Panc1 (cell line): ENCODE data around the gene PEDS1. TPM values are rescaled to one million over a fixed set of nuclear protein-coding genes. Genes with fewer than 3 reads are reported as not detected.

Experiments used
- ATAC-seq: fragments of 200-7000 bp; cut with Tn5 transposase; 2 replicates; pipeline ENCODE4 v1.9.1; 2020; ENCODE audit warnings: mild to moderate bottlenecking, moderate library complexity
- BruUV-seq: library from RNA; stranded (reverse); fragments of 400-500 nt; replicated peaks from 2 replicates; lab custom pipeline; 2021; lab: Mats Ljungman, UMichigan
- CTCF ChIA-PET: fragments of 300-600 bp; sonication (Branson Sonifier 250); formaldehyde crosslinking; loops from one replicate; lab custom pipeline; 2022; ENCODE audit warnings: antibody characterized with exemption; lab: Charles Lee
- POLR2A ChIA-PET: fragments of 300-600 bp; sonication (Branson Sonifier 250); formaldehyde crosslinking; loops from one replicate; lab custom pipeline; 2022; ENCODE audit warnings: antibody characterized with exemption; lab: Charles Lee
- DNase-seq: peaks from one replicate; pipeline ENCODE4 v3.0.0-alpha.2; 2010; ENCODE audit warnings: low read depth, low spot score
- H3K27ac ChIP-seq: 2 replicates; pipeline ENCODE4 v1.5.1; 2011; ENCODE audit warnings: mild to moderate bottlenecking, low read length, inconsistent platforms
- H3K27me3 ChIP-seq: fragments of 200-500 bp; sonication (Bioruptor generic); 2 replicates; pipeline ENCODE4 v1.6.0; 2014; ENCODE audit warnings: low read length, inconsistent platforms; ENCODE audit not compliant: control insufficient read depth, insufficient read depth
- H3K36me3 ChIP-seq: fragments of 200-500 bp; sonication (Bioruptor generic); 2 replicates; pipeline ENCODE4 v1.5.1; 2014; ENCODE audit warnings: inconsistent platforms, mild to moderate bottlenecking, low read length, moderate library complexity; ENCODE audit not compliant: control insufficient read depth, insufficient read depth
- H3K4me1 ChIP-seq: 2 replicates; pipeline ENCODE4 v1.5.1; 2011; ENCODE audit warnings: inconsistent platforms, mild to moderate bottlenecking, low read length, moderate library complexity; ENCODE audit not compliant: control insufficient read depth, insufficient read depth
- H3K4me3 ChIP-seq, 2 experiments: 2 replicates each; pipeline ENCODE4 v1.5.1; 2011 to 2012; ENCODE audit warnings: low read depth in 2 of 2, low read length in 2 of 2, mild to moderate bottlenecking in 2 of 2, inconsistent platforms in 1 of 2, moderate library complexity in 1 of 2
- H3K9me3 ChIP-seq: fragments of 200-500 bp; sonication (Bioruptor generic); 2 replicates; pipeline ENCODE4 v1.5.1; 2014; ENCODE audit warnings: low read depth, mild to moderate bottlenecking, inconsistent platforms, low read length, moderate library complexity; ENCODE audit not compliant: control insufficient read depth, insufficient read depth
- CTCF ChIP-seq: fragments of 450-650 bp; IDR thresholded peaks from 2 replicates; pipeline ENCODE4 v1.5.1; 2017; ENCODE audit warnings: mild to moderate bottlenecking
- POLR2AphosphoS5 ChIP-seq: IDR thresholded peaks from 2 replicates; pipeline ENCODE4 v1.6.1; 2012; ENCODE audit warnings: mild to moderate bottlenecking, low read depth, low read length, moderate library complexity
- REST ChIP-seq, 2 experiments: IDR thresholded peaks; 2 replicates each; pipeline ENCODE4 v1.6.1; 2011 to 2012; ENCODE audit warnings: low read depth in 2 of 2, control low read depth in 1 of 2, low read length in 1 of 2, mild to moderate bottlenecking in 1 of 2, moderate library complexity in 1 of 2; ENCODE audit not compliant: insufficient read depth in 1 of 2
- SIN3A ChIP-seq: IDR thresholded peaks from 2 replicates; pipeline ENCODE4 v1.6.1; 2012; ENCODE audit warnings: low read depth, mild to moderate bottlenecking, low read length, moderate library complexity, borderline replicate concordance; ENCODE audit not compliant: insufficient read depth
- TCF7L2 ChIP-seq: IDR thresholded peaks from 2 replicates; pipeline ENCODE4 v1.6.1; 2011; ENCODE audit warnings: mild to moderate bottlenecking, low read depth, low read length, inconsistent platforms
- in situ Hi-C: cut with HindIII; loops from 2 replicates; pipeline ENCODE4 v1.10.0; 2016; ENCODE audit warnings: low sequenced_read_pairs, low pct_unique_long_range_greater_than_20kb
- intact Hi-C: fragments of 100-400 bp; cut with micrococcal nuclease; formaldehyde crosslinking; loops from one replicate; pipeline ENCODE4 v1.10.0; 2022; ENCODE audit not compliant: unreplicated experiment
- total RNA-seq: library from RNA; stranded (reverse); gene quantifications from one replicate; pipeline ENCODE4 v1.2.1, GENCODE V29; 2021; ENCODE audit not compliant: unreplicated experiment

PEDS1 gene
- total RNA-seq, 1 experiment from 2014 or later, result 88.9 TPM

GRCh38 chr20:50193836-50194421 lies 40.4 kb upstream of the PEDS1 start:
- DNase-seq (no peak), ATAC-seq (no peak)
- intact Hi-C loops, result no loop called here
- H3K27me3 ChIP-seq, result no peaks in the 10 kb centered on the region
- peak overlapping the region; percentile 97 for H3K27ac ChIP-seq
- H3K36me3 ChIP-seq, result peaks cover 2% of the 10 kb centered on the region; the same call in 1 of the 2 replicates
- in situ Hi-C loops, result no loop called here
- TF ChIP-seq CTCF, result no peak
- no peak for TF ChIP-seq REST (IDR thresholded peaks at IDR 0.05; ENCODE audit: insufficient read depth in 1 of 2, low read depth in 2 of 2, low read length in 1 of 2)
- no peak for TF ChIP-seq POLR2AphosphoS5
- no peak for TF ChIP-seq TCF7L2
- TF ChIP-seq SIN3A, result no peak
- CTCF ChIA-PET, result no interaction called here
- no TSS peak for BruUV-seq
- peak overlapping the region; percentile 89 to 97 for H3K4me3 ChIP-seq
- peaks cover 37% of the 10 kb centered on the region for H3K4me1 ChIP-seq
- no peaks in the 10 kb centered on the region for H3K9me3 ChIP-seq
- POLR2A ChIA-PET, result no interaction called here

DNA sequence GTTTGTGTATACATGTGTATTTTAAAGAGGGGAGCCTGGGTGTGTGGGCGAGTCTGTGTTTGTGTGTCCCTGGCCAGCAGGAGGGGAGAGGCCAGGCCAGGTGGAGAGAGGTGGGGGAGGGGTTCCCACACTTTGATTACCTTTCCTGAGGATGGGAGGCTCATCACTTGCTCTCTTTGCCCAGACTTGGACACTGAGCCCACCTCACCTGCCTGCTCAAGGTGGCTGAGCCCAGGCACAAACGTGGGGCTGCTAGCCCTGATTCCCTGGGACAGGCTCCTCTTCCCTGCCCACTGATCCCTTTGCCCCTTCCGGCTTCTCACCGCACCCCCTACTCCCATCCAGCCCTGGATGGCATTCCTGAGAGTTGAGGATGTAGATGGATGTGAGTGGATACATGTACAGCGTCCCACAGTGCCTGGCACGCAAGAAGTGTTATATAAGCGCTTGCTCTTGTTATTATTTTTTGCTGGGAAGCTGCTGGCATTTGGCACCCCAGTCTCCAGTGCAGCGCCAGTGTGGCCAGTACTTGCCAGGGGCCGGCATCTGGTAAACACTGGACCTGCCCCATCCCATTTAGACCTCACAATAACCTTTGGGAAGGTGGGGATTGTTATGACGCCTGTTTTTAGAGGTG lies 39.8 kb upstream of the PEDS1 start:
- H3K9me3 ChIP-seq, result no peaks in the 10 kb centered on the region
- no TSS peak for BruUV-seq
- ChIA-PET CTCF (no interaction called here), POLR2A (no interaction called here)
- peaks cover 2% of the 10 kb centered on the region; the same call in 1 of the 2 replicates for H3K36me3 ChIP-seq
- no peaks in the 10 kb centered on the region for H3K27me3 ChIP-seq
- no peak for ATAC-seq
- H3K4me1 ChIP-seq, result peaks cover 37% of the 10 kb centered on the region
- TF ChIP-seq CTCF (no peak), SIN3A (0 out of 2 replicates have a peak, but pooled peaks have one; percentile 7)
- H3K27ac ChIP-seq, result peak overlapping the region; percentile 97
- in situ Hi-C loops, result no loop called here
- peak overlapping the region; percentile 89 to 97 for H3K4me3 ChIP-seq
- no peak for DNase-seq
- intact Hi-C loops, result no loop called here
